GM12872 (cell line): ENCODE measurements around the gene EPHX1.

ENCODE experiments used
- TF ChIP-seq, protein P1 (sequence below): IDR thresholded peaks from 3 replicates; pipeline ENCODE4 v1.5.1; 2011; ENCODE audit warnings: low read depth, mild to moderate bottlenecking, low read length, moderate library complexity; ENCODE audit not compliant: insufficient read depth

EPHX1 gene

DNA sequence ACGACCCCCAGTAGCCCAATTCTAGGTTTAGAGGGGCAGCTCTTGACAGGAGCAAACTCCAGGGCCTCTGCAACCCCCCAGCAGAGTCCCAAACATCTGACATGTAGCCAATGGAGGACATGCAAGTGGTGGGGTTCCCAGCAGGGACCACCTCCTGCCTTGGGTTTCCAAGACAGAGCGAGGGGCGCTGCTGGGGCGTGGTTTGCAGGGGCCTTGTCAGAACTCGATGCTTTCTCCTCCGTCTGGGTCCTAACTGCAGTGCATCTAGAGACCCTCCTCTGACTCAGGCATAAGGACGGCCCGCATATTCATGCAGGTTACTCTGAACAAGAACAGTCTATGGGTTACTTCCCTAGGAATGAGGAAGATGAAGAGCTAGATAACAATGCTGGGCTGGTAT, 17.2 kb downstream of the EPHX1 start:
- TF ChIP-seq, protein P1, sequence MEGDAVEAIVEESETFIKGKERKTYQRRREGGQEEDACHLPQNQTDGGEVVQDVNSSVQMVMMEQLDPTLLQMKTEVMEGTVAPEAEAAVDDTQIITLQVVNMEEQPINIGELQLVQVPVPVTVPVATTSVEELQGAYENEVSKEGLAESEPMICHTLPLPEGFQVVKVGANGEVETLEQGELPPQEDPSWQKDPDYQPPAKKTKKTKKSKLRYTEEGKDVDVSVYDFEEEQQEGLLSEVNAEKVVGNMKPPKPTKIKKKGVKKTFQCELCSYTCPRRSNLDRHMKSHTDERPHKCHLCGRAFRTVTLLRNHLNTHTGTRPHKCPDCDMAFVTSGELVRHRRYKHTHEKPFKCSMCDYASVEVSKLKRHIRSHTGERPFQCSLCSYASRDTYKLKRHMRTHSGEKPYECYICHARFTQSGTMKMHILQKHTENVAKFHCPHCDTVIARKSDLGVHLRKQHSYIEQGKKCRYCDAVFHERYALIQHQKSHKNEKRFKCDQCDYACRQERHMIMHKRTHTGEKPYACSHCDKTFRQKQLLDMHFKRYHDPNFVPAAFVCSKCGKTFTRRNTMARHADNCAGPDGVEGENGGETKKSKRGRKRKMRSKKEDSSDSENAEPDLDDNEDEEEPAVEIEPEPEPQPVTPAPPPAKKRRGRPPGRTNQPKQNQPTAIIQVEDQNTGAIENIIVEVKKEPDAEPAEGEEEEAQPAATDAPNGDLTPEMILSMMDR: no peak

DNA sequence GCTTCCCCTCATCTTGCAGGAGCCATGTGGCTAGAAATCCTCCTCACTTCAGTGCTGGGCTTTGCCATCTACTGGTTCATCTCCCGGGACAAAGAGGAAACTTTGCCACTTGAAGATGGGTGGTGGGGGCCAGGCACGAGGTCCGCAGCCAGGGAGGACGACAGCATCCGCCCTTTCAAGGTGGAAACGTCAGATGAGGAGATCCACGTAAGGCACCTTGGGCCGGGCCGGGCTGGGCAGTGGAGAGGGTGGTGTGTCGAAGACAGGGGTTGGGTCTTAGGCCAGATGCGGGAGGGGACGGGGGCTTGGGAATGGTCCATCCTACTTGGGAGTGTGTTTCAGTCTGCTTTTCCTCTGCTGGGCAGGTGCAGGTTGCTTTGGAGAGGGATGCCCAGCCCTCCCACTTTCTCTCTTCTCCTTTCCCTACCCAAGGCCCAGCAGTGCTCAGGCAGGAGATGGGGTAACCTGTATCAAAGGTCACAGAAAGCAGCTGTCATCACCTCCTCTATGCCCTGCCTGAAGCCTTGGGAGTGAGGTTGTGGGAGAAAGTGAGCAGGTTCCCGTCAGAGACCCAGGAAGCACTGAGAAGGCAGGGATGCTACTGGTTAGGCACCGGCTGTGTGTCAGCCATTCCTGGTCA, 18.9 kb downstream of the EPHX1 start:
- TF ChIP-seq, protein P1: no peak

DNA sequence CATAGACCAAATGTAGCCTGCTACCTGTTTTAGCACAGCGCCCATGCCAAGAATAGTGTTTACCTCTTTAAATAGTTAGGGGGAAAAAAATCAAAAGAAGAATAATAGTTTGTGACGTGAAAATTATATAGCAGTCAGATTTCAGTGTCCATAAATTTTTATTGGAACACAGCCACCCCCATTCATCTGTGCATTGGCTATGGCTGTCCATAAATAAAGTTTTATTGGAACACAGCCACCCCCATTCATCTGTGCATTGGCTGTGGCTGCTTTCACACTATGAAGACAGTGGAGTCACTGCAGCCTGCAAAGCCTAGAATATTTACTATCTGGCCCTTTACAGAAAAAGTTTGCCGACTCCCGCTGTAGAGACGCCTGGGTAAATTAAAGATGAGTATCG, 20.9 kb downstream of the EPHX1 start:
- TF ChIP-seq, protein P1: no peak

DNA sequence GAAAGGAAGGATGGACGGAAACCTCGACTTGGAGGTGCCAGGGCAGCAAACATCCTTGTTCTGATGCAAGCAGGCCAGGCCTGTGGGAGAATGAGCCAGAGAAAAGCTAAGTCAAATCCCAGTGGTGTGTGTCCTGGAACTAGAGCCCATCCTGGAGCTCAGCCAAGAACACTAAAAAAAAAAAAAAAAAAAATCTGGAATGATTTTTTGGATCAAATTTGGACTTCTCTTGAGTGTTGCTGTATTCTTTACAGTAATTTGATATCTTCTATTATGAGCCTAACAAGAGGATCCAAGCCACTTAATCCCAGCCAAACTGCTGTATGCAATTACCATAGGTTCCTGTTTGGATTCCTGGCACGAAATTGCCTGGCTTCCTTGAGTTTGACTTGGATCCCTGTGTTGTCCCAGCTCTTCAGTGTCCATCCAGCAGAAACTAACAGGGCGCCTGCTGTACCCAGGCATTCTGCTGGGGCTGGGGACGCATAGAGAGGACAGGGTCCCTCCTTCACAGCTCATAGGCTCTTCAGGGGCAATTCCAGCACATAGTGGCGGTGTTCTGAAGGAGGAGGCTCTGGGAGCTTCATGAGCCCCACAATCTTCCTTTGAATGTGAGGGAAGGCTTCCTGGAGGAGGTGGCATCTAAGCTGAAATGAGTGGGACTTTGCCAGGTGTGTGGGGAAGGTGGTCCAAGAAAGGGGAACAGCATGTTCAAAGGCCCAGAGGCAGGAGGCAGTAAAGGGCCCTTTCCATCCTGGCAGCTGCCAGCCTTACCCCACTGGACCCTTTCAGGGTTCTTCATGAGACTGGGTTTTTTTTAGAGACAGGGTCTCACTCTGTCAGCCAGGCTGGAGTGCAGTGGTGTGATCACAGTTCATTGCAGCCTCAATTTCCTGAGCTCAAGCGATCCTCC, 24.7 kb downstream of the EPHX1 start:
- TF ChIP-seq, protein P1: no peak

DNA sequence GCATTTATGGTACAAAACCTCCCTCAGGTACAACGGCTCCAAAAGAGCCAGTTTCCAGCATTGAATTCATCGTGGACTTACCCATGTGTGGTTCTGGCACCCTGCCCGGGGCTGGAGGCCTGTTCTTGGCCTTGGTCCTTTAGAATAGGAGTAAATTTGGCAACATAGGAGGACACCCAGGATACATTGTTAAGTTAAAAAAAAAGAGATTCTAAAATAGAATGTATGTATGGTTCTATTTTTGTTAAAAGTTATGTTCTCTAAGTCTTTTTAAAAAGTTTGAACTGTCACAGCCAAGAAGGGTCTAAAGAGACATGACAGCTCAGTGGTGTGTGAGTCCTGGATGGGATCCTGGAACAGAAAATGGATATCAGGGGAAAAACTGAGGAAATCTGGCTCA, 25.9 kb downstream of the EPHX1 start:
- TF ChIP-seq, protein P1: no peak

DNA sequence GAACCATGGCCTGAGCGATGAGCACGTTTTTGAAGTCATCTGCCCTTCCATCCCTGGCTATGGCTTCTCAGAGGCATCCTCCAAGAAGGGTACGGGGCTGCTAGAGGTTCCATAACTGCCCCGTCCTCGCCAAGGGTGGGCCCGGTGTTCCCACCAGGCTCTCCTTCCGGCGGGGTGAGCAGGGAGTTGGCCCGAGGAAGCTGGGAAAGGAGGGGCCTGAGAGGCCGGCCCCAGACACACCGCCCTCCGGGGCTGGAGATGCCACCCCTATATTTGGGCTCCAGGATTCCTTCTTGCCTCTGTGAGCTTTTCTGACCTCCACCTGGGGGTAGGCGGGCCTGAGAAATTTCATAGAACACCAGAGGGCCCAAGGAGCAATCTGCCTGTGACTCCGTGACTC, 28.9 kb downstream of the EPHX1 start:
- TF ChIP-seq, protein P1: no peak

DNA sequence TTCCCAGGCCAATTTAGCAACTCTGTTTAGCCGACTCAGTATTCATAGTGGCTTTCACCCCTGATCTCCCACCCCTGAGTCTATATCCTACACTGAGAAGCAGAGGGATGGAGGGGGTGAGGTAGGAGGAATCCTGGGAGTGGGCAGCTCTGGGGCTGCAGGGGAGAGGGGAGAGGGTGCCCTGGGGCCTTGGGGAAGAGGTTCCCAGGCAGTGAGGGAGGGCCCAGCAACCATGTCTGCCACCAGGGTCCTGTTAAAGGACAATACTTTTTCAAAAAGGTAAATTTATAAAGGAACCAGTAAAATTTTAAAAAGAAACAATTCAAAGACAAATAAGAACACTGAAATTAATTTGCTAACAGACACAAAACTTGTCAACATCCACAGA, 30.3 kb downstream of the EPHX1 start:
- TF ChIP-seq, protein P1: no peak
